Activated CD4-positive, alpha-beta memory T cell treated with anti-CD3 and anti-CD28 coated beads, Interleukin-2, amount 10 ng/mL, durations not matched to agents 7 days and 5 days (primary cell): ENCODE results near the gene UBR3. TPM values are rescaled to one million over a fixed set of nuclear protein-coding genes. Genes with fewer than 3 reads are reported as not detected.
"Not testable (repeated sequence)": the region's sequence is repeated elsewhere in the genome, so short reads cannot be mapped to it uniquely, and the experiment has no call there.

Source experiments
- CTCF ChIA-PET: fragments of 350-600 bp; sonication (Branson Sonifier 250); formaldehyde crosslinking; loops from one replicate; lab custom pipeline; 2021; ENCODE audit warnings: antibody characterized with exemption, inconsistent platforms; lab: Charles Lee
- POLR2A ChIA-PET: fragments of 350-600 bp; sonication (Branson Sonifier 250); formaldehyde crosslinking; loops from one replicate; lab custom pipeline; 2021; ENCODE audit warnings: antibody characterized with exemption; lab: Charles Lee
- DNase-seq: peaks from one replicate; pipeline ENCODE4 v3.0.0-alpha.2; 2020
- H3K27ac Mint-ChIP-seq: one replicate; pipeline ENCODE4 v1.8.0; 2021; ENCODE audit warnings: mild to moderate bottlenecking, mixed read lengths
- H3K27me3 Mint-ChIP-seq: one replicate; pipeline ENCODE4 v1.8.0; 2021; ENCODE audit warnings: mixed read lengths
- H3K36me3 Mint-ChIP-seq: one replicate; pipeline ENCODE4 v1.8.0; 2021; ENCODE audit warnings: low read depth, mixed read lengths
- H3K4me1 Mint-ChIP-seq: one replicate; pipeline ENCODE4 v1.8.0; 2021; ENCODE audit warnings: mixed read lengths
- H3K4me3 Mint-ChIP-seq: one replicate; pipeline ENCODE4 v1.8.0; 2021; ENCODE audit warnings: mild to moderate bottlenecking, mixed read lengths
- H3K9me3 Mint-ChIP-seq: one replicate; pipeline ENCODE4 v1.8.0; 2021; ENCODE audit warnings: mixed read lengths
- total RNA-seq, 2 experiments: library from RNA; stranded (reverse); gene quantifications; one replicate each; pipeline ENCODE4 v1.2.3, GENCODE V29; 2021

The UBR3 gene
- total RNA-seq, 2 experiments from 2014 or later: 19.7 to 19.8 TPM

DNA sequence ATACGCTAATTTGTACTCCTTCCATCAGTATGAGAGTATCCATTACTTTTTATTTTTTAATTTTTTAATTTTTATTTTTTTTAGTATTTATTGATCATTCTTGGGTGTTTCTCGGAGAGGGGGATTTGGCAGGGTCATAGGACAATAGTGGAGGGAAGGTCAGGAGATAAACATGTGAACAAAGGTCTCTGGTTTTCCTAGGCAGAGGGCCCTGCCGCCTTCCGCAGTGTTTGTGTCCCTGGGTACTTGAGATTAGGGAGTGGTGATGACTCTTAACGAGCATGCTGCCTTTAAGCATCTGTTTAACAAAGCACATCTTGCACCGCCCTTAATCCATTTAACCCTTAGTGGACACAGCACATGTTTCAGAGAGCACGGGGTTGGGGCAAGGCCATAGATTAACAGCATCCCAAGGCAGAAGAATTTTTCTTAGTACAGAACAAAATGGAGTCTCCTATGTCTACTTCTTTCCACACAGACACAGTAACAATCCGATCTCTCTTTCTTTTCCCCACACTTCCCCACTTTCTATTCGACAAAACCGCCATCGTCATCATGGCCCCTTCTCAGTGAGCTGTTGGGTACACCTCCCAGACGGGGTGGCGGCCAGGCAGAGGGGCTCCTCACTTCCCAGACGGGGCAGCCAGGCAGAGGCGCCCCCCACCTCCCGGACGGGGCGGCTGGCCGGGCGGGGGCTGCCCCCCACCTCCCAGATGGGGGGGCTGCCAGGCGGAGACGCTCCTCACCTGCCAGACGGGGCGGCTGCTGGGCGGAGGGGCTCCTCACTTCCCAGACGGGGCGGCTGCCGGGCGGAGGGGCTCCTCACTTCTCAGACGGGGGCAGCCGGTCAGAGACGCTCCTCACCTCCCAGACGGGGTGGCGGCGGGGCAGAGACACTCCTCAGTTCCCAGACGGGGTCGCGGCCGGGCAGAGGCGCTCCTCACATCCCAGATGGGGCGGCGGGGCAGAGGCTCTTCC lies 28.3 kb downstream of the UBR3 start:
- H3K27ac Mint-ChIP-seq, H3K9me3 Mint-ChIP-seq, H3K4me3 Mint-ChIP-seq, H3K27me3 Mint-ChIP-seq, CTCF ChIA-PET, DNase-seq, POLR2A ChIA-PET, H3K4me1 Mint-ChIP-seq: not testable (repeated sequence)
- H3K36me3 Mint-ChIP-seq: peaks cover 21% of the 10 kb centered on the region

DNA sequence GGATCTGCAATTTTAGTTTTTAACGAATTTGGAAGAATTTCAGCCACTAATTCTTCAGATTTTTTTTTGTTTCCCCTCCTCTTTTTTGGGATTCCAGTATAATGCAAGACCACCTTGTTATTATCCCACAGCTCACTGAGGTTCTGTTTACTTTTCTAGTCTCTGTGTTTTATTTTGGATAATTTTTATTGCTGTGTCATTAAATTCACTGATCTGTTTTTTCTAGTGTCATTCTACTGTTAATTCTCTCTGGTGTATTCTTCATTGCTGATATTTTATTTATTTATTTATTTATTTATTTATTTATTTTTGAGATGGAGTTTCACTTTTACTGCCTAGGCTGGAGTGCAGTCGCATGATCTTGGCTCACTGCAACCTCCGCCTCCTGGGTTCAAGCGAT lies 32.2 kb downstream of the UBR3 start:
- Mint-ChIP-seq H3K36me3 (peaks cover 12% of the 10 kb centered on the region), H3K27me3 (no peaks in the 10 kb centered on the region), H3K4me3 (no peak overlapping the region), H3K9me3 (no peaks in the 10 kb centered on the region), H3K27ac (no peak overlapping the region), H3K4me1 (no peaks in the 10 kb centered on the region)
- DNase-seq: no peak
- CTCF ChIA-PET: no interaction called here
- POLR2A ChIA-PET: no interaction called here

DNA sequence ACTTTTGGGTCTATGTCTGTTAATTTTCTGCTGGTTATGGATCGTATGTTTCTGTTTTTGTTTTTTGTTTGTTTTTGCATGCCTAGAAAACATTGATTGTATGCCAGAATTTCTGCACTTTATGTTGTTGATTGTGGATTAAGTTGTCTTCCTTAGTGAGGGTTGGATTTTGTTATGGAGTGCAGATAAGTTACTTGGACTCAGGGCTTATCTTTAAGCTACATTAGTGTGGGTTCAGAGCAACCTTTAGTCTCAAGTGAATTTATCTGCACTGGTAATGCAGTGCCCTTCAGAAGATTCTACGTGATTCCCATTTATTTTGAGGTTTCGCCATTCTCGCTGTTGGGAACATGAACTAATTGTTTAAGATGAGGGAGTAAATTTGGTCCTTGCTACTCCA lies 32.9 kb downstream of the UBR3 start:
- ChIA-PET CTCF (interaction anchor here (0.6 kb wide), 1 partner anchor 81 kb away, joined by 4 read pairs; no protein-coding TSS in a partner anchor), POLR2A (no interaction called here)
- H3K4me3 Mint-ChIP-seq: no peak overlapping the region
- H3K36me3 Mint-ChIP-seq: peaks cover 12% of the 10 kb centered on the region
- H3K4me1 Mint-ChIP-seq: no peaks in the 10 kb centered on the region
- no peak overlapping the region for H3K27ac Mint-ChIP-seq
- no peaks in the 10 kb centered on the region for H3K27me3 Mint-ChIP-seq
- no peak for DNase-seq
- H3K9me3 Mint-ChIP-seq: no peaks in the 10 kb centered on the region

DNA sequence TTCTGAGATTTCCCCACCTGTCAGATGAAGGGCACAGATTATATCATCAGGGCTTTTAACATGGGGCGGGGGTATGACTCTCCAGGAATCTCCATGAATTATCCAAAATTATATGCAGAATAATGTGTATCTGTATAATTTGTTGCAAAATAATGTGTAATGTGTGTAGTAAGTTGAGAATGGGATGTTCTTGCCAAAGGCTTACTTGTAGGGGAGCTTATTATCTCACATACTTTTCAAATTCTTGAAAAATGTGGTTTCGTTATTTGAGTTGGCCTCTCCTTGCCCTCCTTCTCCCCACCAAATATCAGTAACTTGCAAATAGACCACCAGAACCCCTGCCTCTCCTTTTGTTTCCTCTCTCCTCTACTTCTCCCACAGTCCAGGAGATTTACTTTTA lies 35.6 kb downstream of the UBR3 start:
- CTCF ChIA-PET: no interaction called here
- Mint-ChIP-seq H3K36me3 (peaks cover 8% of the 10 kb centered on the region), H3K4me1 (no peaks in the 10 kb centered on the region), H3K9me3 (no peaks in the 10 kb centered on the region), H3K27ac (no peak overlapping the region), H3K27me3 (no peaks in the 10 kb centered on the region), H3K4me3 (no peak overlapping the region)
- POLR2A ChIA-PET: no interaction called here
- DNase-seq: no peak

DNA sequence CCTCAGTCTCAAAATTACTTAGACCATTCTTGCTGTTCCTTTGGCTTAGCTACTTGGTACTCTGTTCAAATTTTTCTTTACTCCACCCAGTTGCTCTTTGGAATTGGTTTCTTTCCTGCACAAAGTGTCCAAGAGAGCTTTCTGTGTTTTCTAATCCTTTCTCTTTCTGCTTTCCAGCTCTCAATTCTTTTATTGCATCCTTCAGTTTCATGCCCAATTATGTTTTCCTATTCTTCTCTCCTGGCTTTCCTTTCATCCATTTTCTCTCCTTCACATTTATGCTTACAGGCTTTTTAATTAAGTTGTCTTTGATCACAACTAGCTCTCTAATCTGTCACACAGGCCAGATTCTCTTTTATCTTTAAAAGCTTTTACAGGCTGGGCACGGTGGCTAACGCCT lies 38.2 kb downstream of the UBR3 start:
- POLR2A ChIA-PET: no interaction called here
- peaks cover 2% of the 10 kb centered on the region for H3K4me1 Mint-ChIP-seq
- H3K27ac Mint-ChIP-seq: no peak overlapping the region
- no peak for DNase-seq
- no peak overlapping the region for H3K4me3 Mint-ChIP-seq
- H3K9me3 Mint-ChIP-seq: no peaks in the 10 kb centered on the region
- peaks cover under 1% of the 10 kb centered on the region for H3K36me3 Mint-ChIP-seq
- CTCF ChIA-PET: no interaction called here
- no peaks in the 10 kb centered on the region for H3K27me3 Mint-ChIP-seq

DNA sequence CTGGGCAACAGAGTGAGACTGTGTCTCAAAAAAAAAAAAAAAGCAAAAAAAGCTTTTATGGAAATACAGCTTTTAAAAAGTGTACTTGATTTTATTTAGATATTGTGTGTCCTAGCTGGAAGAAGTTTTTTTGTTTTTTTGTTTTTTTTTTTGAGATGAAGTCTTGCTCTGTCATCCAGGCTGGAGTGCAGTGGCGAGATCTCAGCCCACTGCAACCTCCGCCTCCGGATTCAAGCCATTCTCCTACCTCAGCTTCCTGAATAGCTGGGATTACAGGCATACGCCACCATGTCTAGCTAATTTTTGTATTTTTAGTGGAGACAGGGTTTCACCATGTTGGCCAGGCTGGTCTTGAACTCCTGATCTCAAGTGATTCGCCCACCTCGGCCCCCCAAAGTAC lies 39.0 kb downstream of the UBR3 start:
- H3K4me1 Mint-ChIP-seq, H3K27ac Mint-ChIP-seq, DNase-seq, H3K27me3 Mint-ChIP-seq, H3K36me3 Mint-ChIP-seq, H3K4me3 Mint-ChIP-seq, H3K9me3 Mint-ChIP-seq, POLR2A ChIA-PET, CTCF ChIA-PET: not testable (repeated sequence)

DNA sequence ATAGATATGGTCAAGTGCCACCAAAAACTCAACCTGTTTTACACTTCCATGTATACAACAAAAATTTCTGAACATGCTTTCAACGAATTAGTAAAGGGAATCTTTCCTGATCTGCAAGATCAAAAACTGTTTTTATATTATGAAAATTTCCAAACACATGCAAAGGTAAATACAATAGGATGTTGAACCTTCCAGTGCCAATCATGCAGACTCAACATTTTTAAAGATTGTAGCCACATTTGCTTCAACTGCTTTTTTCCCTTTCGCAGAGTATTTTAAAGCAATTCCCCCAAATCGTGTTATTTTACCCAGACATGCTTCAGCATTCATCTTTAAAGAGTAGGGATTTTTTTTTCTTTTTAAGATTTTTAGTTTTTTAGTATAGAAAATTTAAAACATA lies 40.3 kb downstream of the UBR3 start:
- H3K9me3 Mint-ChIP-seq: no peaks in the 10 kb centered on the region
- H3K4me1 Mint-ChIP-seq: peaks cover 2% of the 10 kb centered on the region
- no peaks in the 10 kb centered on the region for H3K27me3 Mint-ChIP-seq
- no peaks in the 10 kb centered on the region for H3K36me3 Mint-ChIP-seq
- no peak overlapping the region for H3K27ac Mint-ChIP-seq
- ChIA-PET CTCF (interaction anchor here (1.1 kb wide), 1 partner anchor 10 kb away, joined by 3 read pairs; no protein-coding TSS in a partner anchor), POLR2A (interaction anchor here (1.4 kb wide), 1 partner anchor 15 kb away, joined by 3 read pairs; no protein-coding TSS in a partner anchor)
- DNase-seq: no peak
- H3K4me3 Mint-ChIP-seq: no peak overlapping the region

DNA sequence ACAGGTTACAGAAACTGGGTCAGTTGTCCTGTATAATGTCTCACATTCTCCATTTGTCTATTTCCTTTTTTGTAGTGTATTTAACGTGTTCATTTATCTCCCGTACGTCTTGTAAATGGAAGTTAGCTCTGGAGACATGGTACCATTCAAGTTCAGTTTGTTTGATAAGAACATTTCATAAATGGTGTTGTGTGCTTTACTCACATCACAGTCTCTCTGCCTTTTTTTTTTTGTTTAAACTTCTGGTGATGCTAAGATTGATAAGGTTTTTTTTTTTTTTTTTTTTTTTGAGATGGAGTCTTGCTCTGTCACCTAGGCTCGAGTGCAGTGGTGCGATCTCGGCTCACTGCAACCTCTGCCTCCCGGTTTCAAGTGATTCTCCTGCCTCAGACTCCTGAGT lies 41.7 kb downstream of the UBR3 start:
- Mint-ChIP-seq H3K9me3 (no peaks in the 10 kb centered on the region), H3K27me3 (no peaks in the 10 kb centered on the region)
- CTCF ChIA-PET: interaction anchor here (0.7 kb wide), 1 partner anchor 16 kb away, joined by 3 read pairs; no protein-coding TSS in a partner anchor

DNA sequence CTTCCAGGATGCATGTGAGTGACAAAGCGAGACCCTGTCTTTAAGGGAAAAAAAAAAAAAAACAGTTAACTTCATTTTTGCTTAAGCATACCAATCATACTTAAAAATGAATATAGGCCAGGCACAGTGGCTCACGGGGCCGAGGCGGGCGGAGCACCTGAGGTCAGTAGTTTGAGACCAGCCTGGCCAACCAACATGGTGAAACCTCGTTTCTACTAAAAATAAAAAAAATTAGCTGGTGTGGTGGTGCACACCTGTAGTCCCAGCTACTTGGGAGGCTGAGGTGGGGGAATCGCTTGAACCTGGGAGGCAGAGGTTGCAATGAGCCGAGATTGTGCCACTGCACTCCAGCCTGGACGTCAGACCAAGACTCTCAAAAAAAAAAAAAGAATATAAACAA lies 44.1 kb downstream of the UBR3 start:
- H3K9me3 Mint-ChIP-seq, H3K4me3 Mint-ChIP-seq, H3K27ac Mint-ChIP-seq, H3K36me3 Mint-ChIP-seq, CTCF ChIA-PET, H3K4me1 Mint-ChIP-seq, DNase-seq, H3K27me3 Mint-ChIP-seq, POLR2A ChIA-PET: not testable (repeated sequence)

More for the DNA sequence above, 41.7 kb downstream of the UBR3 start:
- POLR2A ChIA-PET: interaction anchor here (1.4 kb wide), 1 partner anchor 14 kb away, joined by 3 read pairs; no protein-coding TSS in a partner anchor
- Mint-ChIP-seq H3K4me1 (peaks cover 2% of the 10 kb centered on the region), H3K27ac (no peak overlapping the region), H3K4me3 (no peak overlapping the region), H3K36me3 (no peaks in the 10 kb centered on the region)
- no peak for DNase-seq

DNA sequence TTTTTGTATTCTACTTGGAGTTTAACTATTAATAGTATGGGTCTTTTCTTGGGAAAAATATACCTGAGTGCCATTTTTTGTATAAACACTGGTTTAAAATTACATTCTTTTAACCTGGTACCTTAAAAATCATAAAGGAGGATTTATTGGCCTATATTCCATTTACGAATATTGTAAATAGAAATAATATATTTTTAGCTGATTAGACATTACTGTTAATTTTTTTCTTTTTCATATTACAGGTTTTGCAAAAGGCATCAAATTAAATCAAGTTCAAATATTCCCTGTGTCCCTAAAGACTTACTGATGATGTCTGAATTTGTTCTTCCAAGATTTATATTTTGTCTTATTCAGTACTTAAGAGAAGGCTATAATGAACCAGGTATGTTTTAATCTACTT lies 44.7 kb downstream of the UBR3 start:
- H3K4me3 Mint-ChIP-seq: no peak overlapping the region
- POLR2A ChIA-PET: no interaction called here
- peaks cover under 1% of the 10 kb centered on the region for H3K36me3 Mint-ChIP-seq
- DNase-seq: no peak
- H3K27me3 Mint-ChIP-seq: no peaks in the 10 kb centered on the region
- H3K9me3 Mint-ChIP-seq: no peaks in the 10 kb centered on the region
- CTCF ChIA-PET: no interaction called here
- no peak overlapping the region for H3K27ac Mint-ChIP-seq
- peaks cover 2% of the 10 kb centered on the region for H3K4me1 Mint-ChIP-seq

DNA sequence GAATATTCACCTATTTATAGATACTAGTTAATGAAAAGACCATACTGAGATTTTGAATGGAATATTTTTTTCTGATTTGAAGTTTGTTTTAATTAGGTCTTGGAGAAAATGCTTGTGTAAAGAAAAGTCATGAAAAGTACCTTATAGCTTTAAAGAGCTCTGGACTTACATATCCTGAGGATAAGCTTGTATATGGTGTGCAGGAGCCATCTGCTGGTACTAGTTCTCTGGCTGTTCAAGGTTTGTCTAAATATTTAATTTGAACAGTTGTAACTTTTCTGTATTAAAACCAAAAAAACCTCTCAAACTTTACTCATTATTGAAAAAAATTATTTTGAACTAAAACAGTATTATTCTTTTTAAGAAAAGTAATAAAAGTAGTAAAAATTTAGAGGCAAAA lies 50.1 kb downstream of the UBR3 start:
- Mint-ChIP-seq H3K27ac (no peak overlapping the region), H3K4me1 (no peaks in the 10 kb centered on the region), H3K4me3 (no peak overlapping the region), H3K36me3 (peaks cover 4% of the 10 kb centered on the region), H3K27me3 (no peaks in the 10 kb centered on the region), H3K9me3 (no peaks in the 10 kb centered on the region)
- DNase-seq: no peak
- POLR2A ChIA-PET: interaction anchor here (1.1 kb wide), 1 partner anchor 50 kb away, joined by 3 read pairs; the partner anchor contains the start of gene UBR3
- CTCF ChIA-PET: interaction anchor here (1.0 to 2.4 kb wide), 7 partner anchors 10 to 398 kb away, joined by 3 to 8 read pairs (median 4); partner anchors contain the start of genes METTL5 and UBR3

DNA sequence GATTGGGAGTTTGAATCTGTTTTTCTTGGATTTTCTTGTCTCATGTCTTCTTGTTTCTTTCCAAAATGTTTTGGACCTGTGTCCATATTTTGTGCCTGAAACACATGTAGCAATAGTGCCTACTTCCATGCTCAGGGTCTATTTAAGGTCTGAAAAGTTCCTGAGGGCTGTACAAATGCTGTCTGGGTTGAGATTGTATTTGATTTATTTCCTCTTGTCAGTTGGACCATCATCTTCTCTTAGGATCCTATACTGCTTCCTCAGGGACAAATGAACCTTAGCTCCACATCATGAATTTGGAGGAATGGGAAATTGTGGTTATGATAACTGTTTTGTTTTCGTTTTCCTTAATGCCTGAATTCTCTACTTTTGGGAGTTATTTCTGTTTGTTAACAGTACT lies 59.9 kb downstream of the UBR3 start:
- DNase-seq: no peak
- H3K27me3 Mint-ChIP-seq: no peaks in the 10 kb centered on the region
- H3K9me3 Mint-ChIP-seq: no peaks in the 10 kb centered on the region
- H3K4me1 Mint-ChIP-seq: no peaks in the 10 kb centered on the region
- H3K36me3 Mint-ChIP-seq: peaks cover 5% of the 10 kb centered on the region
- POLR2A ChIA-PET: interaction anchor here (0.5 kb wide), 1 partner anchor 86 kb away, joined by 3 read pairs; no protein-coding TSS in a partner anchor
- CTCF ChIA-PET: interaction anchor here (1.2 to 1.3 kb wide), 2 partner anchors 9 to 63 kb away, joined by 3 to 5 read pairs; no protein-coding TSS in a partner anchor
- H3K27ac Mint-ChIP-seq: no peak overlapping the region
- no peak overlapping the region for H3K4me3 Mint-ChIP-seq

DNA sequence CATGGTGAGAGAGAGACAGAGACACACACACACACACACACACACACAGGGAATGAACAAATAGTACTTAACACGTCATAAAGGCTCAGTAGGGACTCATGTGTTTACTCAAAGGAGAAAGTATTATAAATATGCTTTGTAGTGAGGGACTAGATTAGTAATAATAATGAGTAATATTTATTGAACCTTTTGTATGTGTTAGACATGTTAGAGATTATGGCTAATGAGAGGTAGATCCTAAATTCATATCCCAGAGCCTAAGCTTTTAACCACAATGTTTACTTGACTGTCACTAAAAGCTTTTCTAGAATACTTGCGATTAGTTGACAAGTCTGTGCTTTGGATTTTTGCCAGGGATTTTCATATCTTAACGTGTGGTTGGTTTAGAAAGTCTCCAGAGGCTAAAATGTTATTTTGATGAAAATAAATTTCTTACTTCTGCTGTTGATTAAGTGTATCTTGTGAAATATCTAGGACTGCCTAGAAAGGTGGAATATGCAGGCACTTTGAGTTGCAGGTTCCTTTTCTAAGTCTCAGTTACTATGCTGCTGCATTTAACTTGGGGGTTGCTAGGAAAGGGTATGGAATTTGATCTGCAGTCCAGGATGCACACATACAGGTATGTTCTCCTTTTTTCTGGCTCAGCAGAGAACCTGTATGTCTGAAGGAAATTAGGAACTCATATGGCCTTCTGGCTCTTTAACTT lies 64.5 kb downstream of the UBR3 start:
- H3K4me3 Mint-ChIP-seq: no peak overlapping the region

More for the DNA sequence above, 64.5 kb downstream of the UBR3 start:
- DNase-seq: no peak
- H3K4me1 Mint-ChIP-seq: no peaks in the 10 kb centered on the region
- H3K27ac Mint-ChIP-seq: no peak overlapping the region
- peaks cover 5% of the 10 kb centered on the region for H3K36me3 Mint-ChIP-seq
- no peaks in the 10 kb centered on the region for H3K9me3 Mint-ChIP-seq
- CTCF ChIA-PET: no interaction called here
- POLR2A ChIA-PET: no interaction called here
- H3K27me3 Mint-ChIP-seq: no peaks in the 10 kb centered on the region
